H9 (cell line): ENCODE results near the gene RFX8. TPM values are rescaled to one million over a fixed set of nuclear protein-coding genes. Genes with fewer than 3 reads are reported as not detected.

Experiments
- DNase-seq: peaks from one replicate; pipeline ENCODE4 v3.0.0-alpha.2; 2017
- H2AFZ ChIP-seq: one replicate; pipeline ENCODE4 v1.6.1; 2013; ENCODE audit warnings: mild to moderate bottlenecking, low read length, control low read depth, moderate library complexity
- H2AK5ac ChIP-seq: 2 replicates; pipeline ENCODE4 v1.6.1; 2013; ENCODE audit warnings: low read length, control low read depth, mixed read lengths; ENCODE audit not compliant: insufficient read length
- H2BK120ac ChIP-seq: one replicate; pipeline ENCODE4 v1.6.1; 2013; ENCODE audit warnings: low read depth, mild to moderate bottlenecking, low read length, control low read depth, inconsistent platforms; ENCODE audit not compliant: poor library complexity, severe bottlenecking
- H2BK12ac ChIP-seq: 2 replicates; pipeline ENCODE4 v1.6.1; 2013; ENCODE audit warnings: low read length, control low read depth, mixed read lengths, low read depth; ENCODE audit not compliant: insufficient read length
- H2BK15ac ChIP-seq: 2 replicates; pipeline ENCODE4 v1.6.1; 2013; ENCODE audit warnings: low read depth, low read length, control low read depth
- H2BK20ac ChIP-seq: one replicate; pipeline ENCODE4 v1.6.1; 2013; ENCODE audit warnings: low read depth, mild to moderate bottlenecking, low read length, control low read depth, inconsistent platforms; ENCODE audit not compliant: poor library complexity, severe bottlenecking
- H2BK5ac ChIP-seq: 2 replicates; pipeline ENCODE4 v1.6.1; 2013; ENCODE audit warnings: low read length, control low read depth, mixed read lengths; ENCODE audit not compliant: insufficient read length
- H3K14ac ChIP-seq: 2 replicates; pipeline ENCODE4 v1.6.1; 2013; ENCODE audit warnings: low read length, control low read depth; ENCODE audit not compliant: insufficient read depth
- H3K18ac ChIP-seq: 2 replicates; pipeline ENCODE4 v1.6.1; 2013; ENCODE audit warnings: low read depth, mild to moderate bottlenecking, mixed read lengths, low read length, control low read depth; ENCODE audit not compliant: insufficient read length
- H3K23ac ChIP-seq: 2 replicates; pipeline ENCODE4 v1.6.1; 2013; ENCODE audit warnings: low read length, control low read depth, mixed read lengths, low read depth; ENCODE audit not compliant: insufficient read length
- H3K23me2 ChIP-seq: 2 replicates; pipeline ENCODE4 v1.6.1; 2013; ENCODE audit warnings: low read depth, mild to moderate bottlenecking, mixed read lengths, low read length, control low read depth; ENCODE audit not compliant: insufficient read length, poor library complexity, severe bottlenecking
- H3K27ac ChIP-seq: 2 replicates; pipeline ENCODE4 v1.5.1; 2013; ENCODE audit warnings: low read length, control low read depth, mixed read lengths, low read depth; ENCODE audit not compliant: insufficient read length
- H3K27me3 ChIP-seq: 2 replicates; pipeline ENCODE4 v1.6.1; 2013; ENCODE audit warnings: low read length, control low read depth, inconsistent platforms; ENCODE audit not compliant: insufficient read depth
- H3K4ac ChIP-seq: 2 replicates; pipeline ENCODE4 v1.6.1; 2013; ENCODE audit warnings: low read depth, mild to moderate bottlenecking, control low read depth, inconsistent platforms, low read length, moderate library complexity
- H3K4me1 ChIP-seq: 2 replicates; pipeline ENCODE4 v1.6.1; 2013; ENCODE audit warnings: low read length, control low read depth, inconsistent platforms; ENCODE audit not compliant: insufficient read depth
- H3K4me2 ChIP-seq: 2 replicates; pipeline ENCODE4 v1.6.1; 2013; ENCODE audit warnings: low read length, control low read depth, mixed read lengths; ENCODE audit not compliant: insufficient read length, insufficient read depth
- H3K56ac ChIP-seq: 2 replicates; pipeline ENCODE4 v1.6.1; 2013; ENCODE audit warnings: low read depth, mild to moderate bottlenecking, mixed read lengths, low read length, control low read depth; ENCODE audit not compliant: insufficient read length
- H3K79me1 ChIP-seq: 2 replicates; pipeline ENCODE4 v1.6.1; 2013; ENCODE audit warnings: low read depth, mild to moderate bottlenecking, moderate library complexity, low read length, control low read depth, inconsistent platforms; ENCODE audit not compliant: insufficient read depth, poor library complexity, severe bottlenecking
- H3K79me2 ChIP-seq: 2 replicates; pipeline ENCODE4 v1.6.1; 2013; ENCODE audit warnings: low read length, control low read depth, inconsistent platforms; ENCODE audit not compliant: insufficient read depth
- H3K9ac ChIP-seq: 2 replicates; pipeline ENCODE4 v1.6.1; 2013; ENCODE audit warnings: low read length, control low read depth, mixed read lengths; ENCODE audit not compliant: insufficient read length; ENCODE audit errors: extremely low read depth
- H3K9me3 ChIP-seq: one replicate; pipeline ENCODE4 v1.6.1; 2013; ENCODE audit warnings: low read depth, low read length, inconsistent platforms; ENCODE audit not compliant: control insufficient read depth
- H3T11ph ChIP-seq: one replicate; pipeline ENCODE4 v1.6.1; 2013; ENCODE audit warnings: mild to moderate bottlenecking, low read length, control low read depth, inconsistent platforms
- H4K20me1 ChIP-seq: one replicate; pipeline ENCODE4 v1.6.1; 2013; ENCODE audit not compliant: control insufficient read depth, insufficient read length, insufficient read depth
- H4K5ac ChIP-seq: 2 replicates; pipeline ENCODE4 v1.6.1; 2013; ENCODE audit warnings: low read depth, mild to moderate bottlenecking, mixed read lengths, low read length, control low read depth; ENCODE audit not compliant: insufficient read length
- H4K8ac ChIP-seq: replicated peaks from 2 replicates; pipeline ENCODE4 v1.6.1; 2013; ENCODE audit warnings: low read length, control low read depth, mixed read lengths, low read depth; ENCODE audit not compliant: insufficient read length
- H4K91ac ChIP-seq: 2 replicates; pipeline ENCODE4 v1.6.1; 2013; ENCODE audit warnings: low read depth, mild to moderate bottlenecking, moderate library complexity, mixed read lengths, low read length, control low read depth; ENCODE audit not compliant: insufficient read length
- H3K27ac Mint-ChIP-seq, 3 experiments: 2 replicates in 2 of 3; 3 replicates in 1 of 3; pipeline ENCODE4 v1.8.0; 2020 to 2021; ENCODE audit warnings: mixed read lengths in 3 of 3, mild to moderate bottlenecking in 1 of 3, moderate library complexity in 1 of 3
- H3K27me3 Mint-ChIP-seq: 2 replicates; pipeline ENCODE4 v1.8.0; 2021; ENCODE audit warnings: low read depth, mild to moderate bottlenecking, moderate library complexity, mixed read lengths
- H3K36me3 Mint-ChIP-seq, 3 experiments: 2 replicates in 2 of 3; 3 replicates in 1 of 3; pipeline ENCODE4 v1.8.0; 2020 to 2021; ENCODE audit warnings: low read depth in 3 of 3, mixed read lengths in 3 of 3; ENCODE audit not compliant: insufficient read depth in 1 of 3
- H3K4me1 Mint-ChIP-seq, 2 experiments: 2 replicates each; pipeline ENCODE4 v1.8.0; 2020; ENCODE audit warnings: mixed read lengths in 2 of 2
- H3K4me3 Mint-ChIP-seq, 2 experiments: 2 replicates in 1 of 2; 3 replicates in 1 of 2; pipeline ENCODE4 v1.8.0; 2020 to 2021; ENCODE audit warnings: mild to moderate bottlenecking in 2 of 2, mixed read lengths in 2 of 2, moderate library complexity in 1 of 2
- H3K9me3 Mint-ChIP-seq, 2 experiments: 2 replicates in 1 of 2; 3 replicates in 1 of 2; pipeline ENCODE4 v1.8.0; 2020; ENCODE audit warnings: mild to moderate bottlenecking in 2 of 2, mixed read lengths in 2 of 2, moderate library complexity in 1 of 2
- WGBS: extraction: QIAGEN DNeasy Blood & Tissue Kit; methylation state at CpG from one replicate; pipeline ENCODE4 v1.1.7; 2013; ENCODE audit warnings: missing lambda C conversion rate, low lambda C conversion rate, mixed read lengths; ENCODE audit not compliant: insufficient read length; ENCODE audit errors: extremely low coverage; 5-methylcytosine and 5-hydroxymethylcytosine counted together
- total RNA-seq: library from RNA; stranded (reverse); gene quantifications from 2 replicates; pipeline ENCODE4 v1.2.1, GENCODE V29; 2021
- TF ChIP-seq, protein P1 (sequence below): fragments of 200-600 bp; sonication (generic); conservative IDR thresholded peaks from 3 replicates; pipeline ENCODE4 v1.8.0; 2021; ENCODE audit warnings: antibody characterized with exemption, mild to moderate bottlenecking

Gene RFX8
- total RNA-seq, 1 experiment from 2014 or later = 0.22 TPM

DNA sequence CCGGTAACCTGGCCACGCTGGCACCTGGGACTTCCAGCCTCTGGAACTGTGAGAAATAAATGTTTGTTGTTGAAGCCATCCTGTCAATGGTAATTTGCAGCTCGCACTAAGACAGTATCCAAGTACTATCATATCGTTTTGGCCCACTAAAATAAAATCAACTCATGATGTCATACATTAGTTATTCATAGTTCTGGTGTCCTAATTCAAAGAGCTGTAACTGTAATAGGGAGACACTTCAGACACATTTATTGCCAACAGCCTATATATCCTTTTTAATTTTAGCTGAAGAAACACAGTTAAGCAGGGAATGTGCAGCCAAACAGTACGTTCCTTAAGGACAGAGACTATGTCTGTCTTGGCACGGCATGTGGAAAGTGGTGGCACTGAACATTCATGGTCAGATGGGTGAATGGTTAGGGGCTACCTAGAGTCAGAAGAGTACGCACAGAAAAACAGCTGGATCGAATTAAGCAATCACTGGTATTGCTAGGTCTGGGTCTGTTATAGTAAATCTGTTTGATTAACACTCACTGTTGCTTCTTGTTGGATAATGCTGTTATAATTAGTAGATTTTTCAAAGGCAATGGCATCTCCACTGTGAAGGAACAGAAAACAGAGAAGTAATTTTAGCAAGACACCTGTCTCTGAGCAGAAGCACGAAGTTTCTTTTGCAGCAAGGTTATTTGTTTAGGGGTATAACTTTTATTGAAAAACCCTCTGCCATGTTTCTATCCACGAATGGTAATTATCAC lies 46.3 kb downstream of the RFX8 start:
- TF ChIP-seq, protein P1, sequence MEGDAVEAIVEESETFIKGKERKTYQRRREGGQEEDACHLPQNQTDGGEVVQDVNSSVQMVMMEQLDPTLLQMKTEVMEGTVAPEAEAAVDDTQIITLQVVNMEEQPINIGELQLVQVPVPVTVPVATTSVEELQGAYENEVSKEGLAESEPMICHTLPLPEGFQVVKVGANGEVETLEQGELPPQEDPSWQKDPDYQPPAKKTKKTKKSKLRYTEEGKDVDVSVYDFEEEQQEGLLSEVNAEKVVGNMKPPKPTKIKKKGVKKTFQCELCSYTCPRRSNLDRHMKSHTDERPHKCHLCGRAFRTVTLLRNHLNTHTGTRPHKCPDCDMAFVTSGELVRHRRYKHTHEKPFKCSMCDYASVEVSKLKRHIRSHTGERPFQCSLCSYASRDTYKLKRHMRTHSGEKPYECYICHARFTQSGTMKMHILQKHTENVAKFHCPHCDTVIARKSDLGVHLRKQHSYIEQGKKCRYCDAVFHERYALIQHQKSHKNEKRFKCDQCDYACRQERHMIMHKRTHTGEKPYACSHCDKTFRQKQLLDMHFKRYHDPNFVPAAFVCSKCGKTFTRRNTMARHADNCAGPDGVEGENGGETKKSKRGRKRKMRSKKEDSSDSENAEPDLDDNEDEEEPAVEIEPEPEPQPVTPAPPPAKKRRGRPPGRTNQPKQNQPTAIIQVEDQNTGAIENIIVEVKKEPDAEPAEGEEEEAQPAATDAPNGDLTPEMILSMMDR = no peak
- Histone ChIP-seq H2BK20ac (no peak overlapping the region), H4K5ac (no peak overlapping the region), H4K8ac (no peak overlapping the region), H3K4me2 (no peak overlapping the region), H3K27ac (no peak overlapping the region), H2BK12ac (no peak overlapping the region), H3K14ac (no peak overlapping the region), H4K91ac (no peak overlapping the region), H3K27me3 (no peaks in the 10 kb centered on the region), H2BK120ac (no peak overlapping the region), H2AFZ (no peak overlapping the region), H3K9me3 (no peaks in the 10 kb centered on the region), H3K4me1 (no peaks in the 10 kb centered on the region), H3K9ac (no peak overlapping the region), H3K23ac (no peak overlapping the region), H2AK5ac (no peak overlapping the region), H3K4ac (no peak overlapping the region), H4K20me1 (no peaks in the 10 kb centered on the region), H3K23me2 (no peaks in the 10 kb centered on the region), H2BK5ac (no peak overlapping the region), H3T11ph (no peak overlapping the region), H3K79me2 (no peaks in the 10 kb centered on the region), H3K79me1 (no peaks in the 10 kb centered on the region), H2BK15ac (no peak overlapping the region), H3K56ac (no peak overlapping the region), H3K18ac (no peak overlapping the region)
- DNase-seq = no peak
- Mint-ChIP-seq H3K27ac (no peak overlapping the region), H3K4me1 (peaks cover 0 to 7% of the 10 kb centered on the region in 2 experiments; a peak in 3 of 4 replicates), H3K27me3 (0 out of 2 replicates have a peak, but pooled peaks cover 2% of the 10 kb centered on the region), H3K9me3 (no peaks in the 10 kb centered on the region), H3K36me3 (no peaks in the 10 kb centered on the region), H3K4me3 (no peak overlapping the region)
- WGBS = no CpG with 5 or more reads among the region's 10 CpGs
